HFFc6 (cell line): ENCODE data around the gene NCR2. TPM values are rescaled to one million over a fixed set of nuclear protein-coding genes. Genes with fewer than 3 reads are reported as not detected.

Source experiments
- DNase-seq: peaks from one replicate; pipeline ENCODE4 v3.0.0-alpha.2; 2018
- H3K27ac Mint-ChIP-seq: 2 replicates; pipeline ENCODE4 v1.8.0; 2020; ENCODE audit warnings: mild to moderate bottlenecking, mixed read lengths
- H3K27me3 Mint-ChIP-seq: 2 replicates; pipeline ENCODE4 v1.8.0; 2021; ENCODE audit warnings: mild to moderate bottlenecking, moderate library complexity, mixed read lengths; ENCODE audit not compliant: insufficient read depth
- H3K36me3 Mint-ChIP-seq: 2 replicates; pipeline ENCODE4 v1.8.0; 2021; ENCODE audit warnings: low read depth, mixed read lengths
- H3K4me1 Mint-ChIP-seq: 2 replicates; pipeline ENCODE4 v1.8.0; 2020; ENCODE audit warnings: low read depth, mixed read lengths
- H3K4me3 Mint-ChIP-seq: 2 replicates; pipeline ENCODE4 v1.8.0; 2020; ENCODE audit warnings: mild to moderate bottlenecking, moderate library complexity, mixed read lengths
- H3K9me3 Mint-ChIP-seq: 2 replicates; pipeline ENCODE4 v1.8.0; 2020; ENCODE audit warnings: mild to moderate bottlenecking, mixed read lengths
- long read RNA-seq: library from polyadenylated mRNA; unstranded; transcript quantifications from one replicate; pipeline ENCODE4 v2.0.0, GENCODE V29; 2019
- total RNA-seq, 6 experiments: library from RNA; stranded (reverse); fragmentation: NEBNext Ultra II Directional; extraction: Animal tissue kit (Norgen Biotek cat#: 25700); gene quantifications; 2 replicates in 1 of 6; 3 replicates in 5 of 6; pipeline ENCODE4 v1.2.3, GENCODE V29; 2021
- TF ChIP-seq, protein P1 (sequence below): fragments of 200-600 bp; sonication (generic); IDR thresholded peaks from 2 replicates; pipeline ENCODE4 v1.5.0; 2021; ENCODE audit warnings: antibody characterized with exemption, mild to moderate bottlenecking

The NCR2 gene
- not detected for total RNA-seq
- long read RNA-seq = 0 reads

GRCh38 chr6:41335296-41335695 is at the start of gene NCR2:
Gene NCR2, plus strand, starts transcription at chr6:41335608. Its CDS starts 269 bp downstream, at chr6:41335877.
- no peaks in the 10 kb centered on the region for H3K4me1 Mint-ChIP-seq
- H3K4me3 Mint-ChIP-seq = no peak within 1 kb of the TSS
- H3K9me3 Mint-ChIP-seq = no peaks in the 10 kb centered on the region
- no peak within 1 kb of the TSS for H3K27ac Mint-ChIP-seq
- peaks cover 42% of the 10 kb centered on the region for H3K27me3 Mint-ChIP-seq
- H3K36me3 Mint-ChIP-seq = no peaks in the 10 kb centered on the region
- no peak for DNase-seq
- TF ChIP-seq, protein P1, sequence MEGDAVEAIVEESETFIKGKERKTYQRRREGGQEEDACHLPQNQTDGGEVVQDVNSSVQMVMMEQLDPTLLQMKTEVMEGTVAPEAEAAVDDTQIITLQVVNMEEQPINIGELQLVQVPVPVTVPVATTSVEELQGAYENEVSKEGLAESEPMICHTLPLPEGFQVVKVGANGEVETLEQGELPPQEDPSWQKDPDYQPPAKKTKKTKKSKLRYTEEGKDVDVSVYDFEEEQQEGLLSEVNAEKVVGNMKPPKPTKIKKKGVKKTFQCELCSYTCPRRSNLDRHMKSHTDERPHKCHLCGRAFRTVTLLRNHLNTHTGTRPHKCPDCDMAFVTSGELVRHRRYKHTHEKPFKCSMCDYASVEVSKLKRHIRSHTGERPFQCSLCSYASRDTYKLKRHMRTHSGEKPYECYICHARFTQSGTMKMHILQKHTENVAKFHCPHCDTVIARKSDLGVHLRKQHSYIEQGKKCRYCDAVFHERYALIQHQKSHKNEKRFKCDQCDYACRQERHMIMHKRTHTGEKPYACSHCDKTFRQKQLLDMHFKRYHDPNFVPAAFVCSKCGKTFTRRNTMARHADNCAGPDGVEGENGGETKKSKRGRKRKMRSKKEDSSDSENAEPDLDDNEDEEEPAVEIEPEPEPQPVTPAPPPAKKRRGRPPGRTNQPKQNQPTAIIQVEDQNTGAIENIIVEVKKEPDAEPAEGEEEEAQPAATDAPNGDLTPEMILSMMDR = no peak

- H3K27me3 Mint-ChIP-seq = peaks cover 19% of the 10 kb centered on the region
- H3K36me3 Mint-ChIP-seq = no peaks in the 10 kb centered on the region
- peaks cover 7% of the 10 kb centered on the region for H3K4me1 Mint-ChIP-seq
- no peaks in the 10 kb centered on the region for H3K9me3 Mint-ChIP-seq
- H3K27ac Mint-ChIP-seq = no peak within 1 kb of the TSS; the same call in 1 of the 2 replicates
- no peak within 1 kb of the TSS for H3K4me3 Mint-ChIP-seq
- TF ChIP-seq, protein P1 = no peak
- peak; percentile 64 for DNase-seq
These were observed 48.7 kb upstream of the NCR2 start, which contains the start of gene TREM1 for GRCh38 chr6:41286544-41287346. Gene TREM1, minus strand, starts transcription at chr6:41286682. Its CDS starts 27 bp downstream, at chr6:41286655.

- Mint-ChIP-seq H3K4me1 (peaks cover 7% of the 10 kb centered on the region), H3K4me3 (no peak overlapping the region), H3K9me3 (no peaks in the 10 kb centered on the region), H3K27ac (no peak overlapping the region), H3K36me3 (no peaks in the 10 kb centered on the region), H3K27me3 (peaks cover 23% of the 10 kb centered on the region)
- DNase-seq = no peak
- TF ChIP-seq, protein P1 = no peak
These were observed 47.2 kb upstream of the NCR2 start for GRCh38 chr6:41288030-41288753.

GRCh38 chr6:41288754-41289129 is 46.7 kb upstream of the NCR2 start:
- Mint-ChIP-seq H3K36me3 (no peaks in the 10 kb centered on the region), H3K4me1 (peaks cover 7% of the 10 kb centered on the region), H3K27me3 (peaks cover 23% of the 10 kb centered on the region), H3K4me3 (no peak overlapping the region), H3K27ac (no peak overlapping the region), H3K9me3 (no peaks in the 10 kb centered on the region)
- DNase-seq = no peak
- TF ChIP-seq, protein P1 = no peak

DNA sequence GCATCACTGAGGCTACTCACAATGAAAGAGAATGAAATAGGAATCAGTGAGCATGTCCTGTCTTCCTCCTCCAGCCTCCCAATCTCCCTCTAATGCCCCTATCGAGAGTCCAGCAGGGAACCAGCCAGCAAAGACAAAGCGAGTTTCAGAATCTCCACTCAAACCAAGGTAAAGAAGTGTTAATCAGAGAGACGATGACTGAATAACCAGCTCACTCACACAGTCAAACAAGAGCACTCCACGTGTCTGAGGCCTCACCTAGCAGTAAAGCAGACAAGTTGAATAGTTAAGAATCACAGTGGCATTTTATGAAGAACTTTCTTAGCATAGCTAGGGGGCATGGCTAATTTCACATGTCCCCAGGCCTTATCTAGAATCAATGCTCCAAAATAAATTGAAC is 45.6 kb upstream of the NCR2 start:
- Mint-ChIP-seq H3K4me1 (peaks cover 7% of the 10 kb centered on the region), H3K4me3 (no peak overlapping the region), H3K27me3 (peaks cover 22% of the 10 kb centered on the region), H3K9me3 (no peaks in the 10 kb centered on the region), H3K27ac (no peak overlapping the region), H3K36me3 (no peaks in the 10 kb centered on the region)
- TF ChIP-seq, protein P1 = no peak
- DNase-seq = no peak
